ENCODE data around the gene TST. TPM values are rescaled to one million over a fixed set of nuclear protein-coding genes. Genes with fewer than 3 reads are reported as not detected.

The TST gene
- total RNA-seq, 2 donors from 2014 or later: 3.5 to 6.7 TPM

DNA sequence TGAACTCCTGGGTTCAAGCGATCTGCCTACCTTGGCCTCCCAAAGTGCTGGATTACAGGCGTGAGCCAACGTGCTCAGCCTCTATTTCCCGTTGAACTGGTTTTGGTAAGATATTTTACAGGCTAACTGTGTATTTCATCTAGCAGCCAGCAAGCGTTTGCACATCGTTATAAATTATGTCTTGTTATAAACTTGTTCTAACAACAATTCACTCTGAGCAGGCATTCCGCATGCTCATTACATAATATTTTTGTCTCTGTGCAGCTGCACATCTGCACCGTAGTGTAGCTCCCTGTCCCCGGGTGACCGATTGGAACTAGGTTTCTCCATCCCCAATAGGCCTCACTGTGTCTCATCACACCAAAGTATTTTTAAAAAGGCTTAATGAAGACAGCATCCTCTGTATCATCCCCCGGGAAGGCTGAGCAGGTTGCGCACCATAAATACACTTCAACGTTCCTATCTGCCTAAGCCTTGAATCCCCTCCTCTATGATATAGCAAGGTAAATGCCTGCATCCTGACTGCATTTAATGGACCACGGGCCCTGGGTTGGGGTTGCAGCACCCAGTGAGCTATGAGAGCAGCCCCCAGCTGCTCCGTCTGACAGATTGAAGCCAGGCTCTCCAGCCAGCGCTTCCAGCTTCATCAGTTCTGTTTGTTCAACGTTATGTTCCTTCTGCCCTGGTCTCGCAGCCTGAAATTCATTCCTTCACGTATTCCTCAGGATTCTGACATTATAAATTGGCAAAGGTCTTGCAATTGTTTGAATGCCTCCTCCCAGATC lies 47.7 kb downstream of the TST start:
- Mint-ChIP-seq H3K36me3 (ENCODE audit: insufficient read depth in 2 of 2) (no peaks in the 10 kb centered on the region), H3K27ac (no peak overlapping the region), H3K4me1 (ENCODE audit: low read depth) (no peaks in the 10 kb centered on the region), H3K27me3 (ENCODE audit: low read depth) (no peaks in the 10 kb centered on the region), H3K9me3 (no peaks in the 10 kb centered on the region), H3K4me3 (no peak overlapping the region)
- no peak for DNase-seq
- no peak for ATAC-seq (replicated peaks in 1 of 2)

DNA sequence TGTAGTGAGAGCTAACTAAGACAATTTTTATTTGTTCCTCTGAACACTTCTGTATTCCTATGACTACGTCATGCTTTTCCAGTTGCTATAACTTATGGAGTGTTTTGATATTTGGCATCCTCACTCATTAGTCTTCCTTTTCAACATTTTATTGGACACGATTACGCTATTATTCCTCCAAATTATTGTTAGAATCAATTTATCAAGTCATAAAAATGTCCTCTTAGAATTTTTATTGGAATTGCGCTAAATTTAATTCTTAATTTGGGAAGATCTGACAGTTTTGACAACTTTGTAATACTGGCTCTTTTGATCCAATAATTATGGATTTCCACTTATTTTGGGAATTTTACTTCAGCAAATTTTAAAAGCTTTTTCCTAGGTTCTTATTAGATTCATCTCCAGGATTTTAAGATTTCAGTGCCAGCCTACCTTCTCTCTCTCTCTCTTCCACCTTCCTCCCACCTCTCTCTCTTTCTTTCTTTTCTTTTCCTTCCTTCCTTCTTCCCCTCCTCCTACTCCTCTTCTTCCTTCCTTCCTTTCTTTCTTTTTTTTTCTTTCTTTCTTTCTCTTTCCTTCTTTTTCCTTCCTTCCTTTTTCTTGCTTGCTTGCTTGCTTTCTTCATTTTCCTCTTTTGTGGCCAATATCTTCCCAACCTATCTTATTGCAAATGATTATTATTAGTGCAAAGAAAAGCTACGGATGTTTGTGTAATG lies 50.8 kb downstream of the TST start:
- Mint-ChIP-seq H3K4me3 (no peak overlapping the region), H3K36me3 (ENCODE audit: insufficient read depth in 2 of 2) (no peaks in the 10 kb centered on the region), H3K27me3 (ENCODE audit: low read depth) (peaks cover 3% of the 10 kb centered on the region), H3K27ac (no peak overlapping the region), H3K9me3 (no peaks in the 10 kb centered on the region), H3K4me1 (ENCODE audit: low read depth) (no peaks in the 10 kb centered on the region)
- DNase-seq: no peak
- no peak for ATAC-seq (replicated peaks in 1 of 2)

DNA sequence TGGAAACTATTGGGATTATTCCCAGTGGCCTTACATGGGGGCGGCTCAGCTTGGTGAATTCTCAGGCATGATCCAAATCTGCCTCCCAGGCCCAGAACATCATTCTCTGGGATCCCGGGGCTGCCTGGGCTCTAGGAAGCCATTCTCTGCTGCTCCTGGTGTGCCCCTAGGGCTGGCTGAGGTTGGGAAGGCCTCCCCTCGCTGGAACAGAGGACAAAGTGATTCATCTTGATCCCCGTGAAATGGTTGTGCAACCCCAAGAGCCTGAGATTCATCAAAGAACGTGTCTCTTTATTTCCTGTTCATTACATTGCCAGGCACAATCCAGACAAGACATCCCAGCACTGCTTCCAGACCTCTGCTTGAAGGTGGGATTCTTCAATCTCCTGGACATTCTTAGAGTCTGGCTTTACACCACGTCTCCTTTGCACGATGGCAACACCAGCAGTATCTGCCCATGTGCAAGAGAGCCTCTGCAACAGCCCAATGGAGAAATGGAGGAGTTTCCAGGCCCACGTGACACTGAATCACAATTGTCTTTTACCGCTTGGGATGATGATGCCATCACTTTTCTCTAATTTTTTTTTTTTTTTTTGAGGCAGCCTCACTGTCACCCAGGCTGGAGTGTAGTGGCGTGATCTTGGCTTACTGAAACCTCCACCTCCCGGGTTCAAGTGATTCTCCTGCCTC lies 52.3 kb downstream of the TST start:
- Mint-ChIP-seq H3K27me3 (ENCODE audit: low read depth) (peaks cover 6% of the 10 kb centered on the region), H3K4me1 (ENCODE audit: low read depth) (no peaks in the 10 kb centered on the region), H3K9me3 (no peaks in the 10 kb centered on the region), H3K4me3 (no peak overlapping the region), H3K27ac (no peak overlapping the region), H3K36me3 (ENCODE audit: insufficient read depth in 2 of 2) (no peaks in the 10 kb centered on the region)
- DNase-seq: no peak
- ATAC-seq (replicated peaks in 1 of 2): no peak

- no peaks in the 10 kb centered on the region for H3K9me3 Mint-ChIP-seq
- no peak overlapping the region for H3K4me3 Mint-ChIP-seq
- no peaks in the 10 kb centered on the region for H3K36me3 Mint-ChIP-seq (ENCODE audit: insufficient read depth in 2 of 2)
- no peak for DNase-seq
- peaks cover 18% of the 10 kb centered on the region for H3K27me3 Mint-ChIP-seq (ENCODE audit: low read depth)
- ATAC-seq (replicated peaks in 1 of 2): no peak
- H3K27ac Mint-ChIP-seq: no peak overlapping the region
- no peaks in the 10 kb centered on the region for H3K4me1 Mint-ChIP-seq (ENCODE audit: low read depth)
Observed at GRCh38 chr22:36965696-36966095, 53.6 kb downstream of the TST start.

- Mint-ChIP-seq H3K4me1 (ENCODE audit: low read depth) (no peaks in the 10 kb centered on the region), H3K36me3 (ENCODE audit: insufficient read depth in 2 of 2) (no peaks in the 10 kb centered on the region), H3K4me3 (no peak overlapping the region), H3K27me3 (ENCODE audit: low read depth) (peaks cover 23% of the 10 kb centered on the region), H3K9me3 (no peaks in the 10 kb centered on the region), H3K27ac (no peak overlapping the region)
- no peak for ATAC-seq (replicated peaks in 1 of 2)
- DNase-seq: no peak
Observed at GRCh38 chr22:36964106-36964505, 55.1 kb downstream of the TST start.

GRCh38 chr22:36963302-36963701 lies 55.9 kb downstream of the TST start:
- H3K27me3 Mint-ChIP-seq (ENCODE audit: low read depth): peaks cover 25% of the 10 kb centered on the region
- H3K4me3 Mint-ChIP-seq: no peak overlapping the region
- no peak for ATAC-seq (replicated peaks in 1 of 2)

GRCh38 chr22:36961626-36962025 lies 57.6 kb downstream of the TST start:
- H3K27ac Mint-ChIP-seq: no peak overlapping the region

More at GRCh38 chr22:36963302-36963701, 55.9 kb downstream of the TST start:
- Mint-ChIP-seq H3K4me1 (ENCODE audit: low read depth) (no peaks in the 10 kb centered on the region), H3K27ac (no peak overlapping the region), H3K36me3 (ENCODE audit: insufficient read depth in 2 of 2) (no peaks in the 10 kb centered on the region), H3K9me3 (no peaks in the 10 kb centered on the region)
- DNase-seq: no peak

More at GRCh38 chr22:36961626-36962025, 57.6 kb downstream of the TST start:
- H3K4me3 Mint-ChIP-seq: no peak overlapping the region
- ATAC-seq (replicated peaks in 1 of 2) (no peak), DNase-seq (no peak)
- H3K9me3 Mint-ChIP-seq: peaks cover 2 to 3% of the 10 kb centered on the region in 2 donors
- H3K27me3 Mint-ChIP-seq (ENCODE audit: low read depth): peaks cover 25% of the 10 kb centered on the region
- H3K36me3 Mint-ChIP-seq (ENCODE audit: insufficient read depth in 2 of 2): peaks cover 2 to 3% of the 10 kb centered on the region in 2 donors
- H3K4me1 Mint-ChIP-seq (ENCODE audit: low read depth): no peaks in the 10 kb centered on the region

Other genes with a start within 250 kb of the TST start
- gene IFT27, start 243.3 kb downstream of the TST start, total RNA-seq: 10 to 100 TPM; 25.8 to 26.3 TPM
- not detected for gene PVALB, start 202.4 kb downstream of the TST start, total RNA-seq
- 10 to 100 TPM in 1 of 2 donors, 1 to 10 TPM in 1; 8.5 to 15.8 TPM for gene NCF4, start 158.4 kb downstream of the TST start, total RNA-seq
- gene CSF2RB, start 105.8 kb downstream of the TST start, total RNA-seq: 1 to 10 TPM; 1.8 to 3.8 TPM
- 10 to 100 TPM; 14.2 to 28.1 TPM for gene MPST, start 295 bp upstream of the TST start, total RNA-seq
- 10 to 100 TPM; 27.9 to 30.1 TPM for gene KCTD17, start 32.3 kb upstream of the TST start, total RNA-seq
- 10 to 100 TPM; 26.8 to 59.4 TPM for gene TMPRSS6, start 90.3 kb upstream of the TST start, total RNA-seq
- gene IL2RB, start 130.5 kb upstream of the TST start, total RNA-seq: 100 to 1,000 TPM; 313 to 440 TPM
- 10 to 100 TPM; 22.7 to 30.0 TPM for gene C1QTNF6, start 168.8 kb upstream of the TST start, total RNA-seq
- gene SSTR3, start 193.0 kb upstream of the TST start, total RNA-seq: 10 to 100 TPM in 1 of 2 donors, 1 to 10 TPM in 1; 10.0 to 14.6 TPM
- gene RAC2, start 224.8 kb upstream of the TST start, total RNA-seq: 100 to 1,000 TPM; 620 to 681 TPM